ENCODE results near the gene LINC00237.

The LINC00237 gene

GRCh38 chr20:21067255-21067654, 38.9 kb downstream of the LINC00237 start:
- Histone ChIP-seq H3K4me1 (ENCODE audit: low read length) (no peaks in the 10 kb centered on the region), H3K4me3 (ENCODE audit: low read length) (no peak overlapping the region), H4K20me1 (ENCODE audit: insufficient read depth, low read length) (no peaks in the 10 kb centered on the region), H3K9me3 (ENCODE audit: insufficient read depth, low read length) (no peaks in the 10 kb centered on the region), H3K36me3 (replicated peaks; ENCODE audit: low read depth, low read length) (no peaks in the 10 kb centered on the region), H2AFZ (ENCODE audit: low read depth, low read length) (no peak overlapping the region), H3K27ac (ENCODE audit: low read length) (no peak overlapping the region), H3K9ac (ENCODE audit: low read length) (no peak overlapping the region), H3K79me2 (ENCODE audit: low read length) (no peaks in the 10 kb centered on the region), H3K4me2 (ENCODE audit: low read length) (no peak overlapping the region), H3K27me3 (ENCODE audit: low read depth, low read length) (peaks cover 27% of the 10 kb centered on the region)
- no peak for TF ChIP-seq CTCF (IDR thresholded peaks at IDR 0.05; ENCODE audit: low read depth, low read length)
- TF ChIP-seq EZH2phosphoT487 (IDR thresholded peaks at IDR 0.05; ENCODE audit: low read depth), result no peak

GRCh38 chr20:21064924-21065323, 41.2 kb downstream of the LINC00237 start:
- TF ChIP-seq CTCF (IDR thresholded peaks at IDR 0.05; ENCODE audit: low read depth, low read length), result no peak
- TF ChIP-seq EZH2phosphoT487 (IDR thresholded peaks at IDR 0.05; ENCODE audit: low read depth), result no peak
- H3K27ac ChIP-seq (ENCODE audit: low read length), result no peak overlapping the region
- no peak overlapping the region for H3K4me2 ChIP-seq (ENCODE audit: low read length)

GRCh38 chr20:21063276-21063675, 42.9 kb downstream of the LINC00237 start:
- Histone ChIP-seq H3K4me3 (ENCODE audit: low read length) (no peak overlapping the region), H3K36me3 (replicated peaks; ENCODE audit: low read depth, low read length) (no peaks in the 10 kb centered on the region), H4K20me1 (ENCODE audit: insufficient read depth, low read length) (no peaks in the 10 kb centered on the region), H3K9ac (ENCODE audit: low read length) (no peak overlapping the region), H2AFZ (ENCODE audit: low read depth, low read length) (no peak overlapping the region), H3K27ac (ENCODE audit: low read length) (no peak overlapping the region), H3K27me3 (ENCODE audit: low read depth, low read length) (peaks cover 26% of the 10 kb centered on the region), H3K9me3 (ENCODE audit: insufficient read depth, low read length) (no peaks in the 10 kb centered on the region), H3K79me2 (ENCODE audit: low read length) (no peaks in the 10 kb centered on the region), H3K4me2 (ENCODE audit: low read length) (no peak overlapping the region), H3K4me1 (ENCODE audit: low read length) (no peaks in the 10 kb centered on the region)
- no peak for TF ChIP-seq EZH2phosphoT487 (IDR thresholded peaks at IDR 0.05; ENCODE audit: low read depth)
- no peak for TF ChIP-seq CTCF (IDR thresholded peaks at IDR 0.05; ENCODE audit: low read depth, low read length)

More at GRCh38 chr20:21064924-21065323, 41.2 kb downstream of the LINC00237 start:
- Histone ChIP-seq H3K4me1 (ENCODE audit: low read length) (no peaks in the 10 kb centered on the region), H3K79me2 (ENCODE audit: low read length) (no peaks in the 10 kb centered on the region), H3K4me3 (ENCODE audit: low read length) (no peak overlapping the region), H3K9me3 (ENCODE audit: insufficient read depth, low read length) (no peaks in the 10 kb centered on the region), H3K9ac (ENCODE audit: low read length) (no peak overlapping the region), H3K27me3 (ENCODE audit: low read depth, low read length) (peaks cover 24% of the 10 kb centered on the region), H3K36me3 (replicated peaks; ENCODE audit: low read depth, low read length) (no peaks in the 10 kb centered on the region), H2AFZ (ENCODE audit: low read depth, low read length) (no peak overlapping the region), H4K20me1 (ENCODE audit: insufficient read depth, low read length) (no peaks in the 10 kb centered on the region)

- Histone ChIP-seq H3K9me3 (ENCODE audit: insufficient read depth, low read length) (no peaks in the 10 kb centered on the region), H3K4me1 (ENCODE audit: low read length) (no peaks in the 10 kb centered on the region), H3K27ac (ENCODE audit: low read length) (no peak overlapping the region), H4K20me1 (ENCODE audit: insufficient read depth, low read length) (no peaks in the 10 kb centered on the region), H3K36me3 (replicated peaks; ENCODE audit: low read depth, low read length) (no peaks in the 10 kb centered on the region), H3K9ac (ENCODE audit: low read length) (no peak overlapping the region), H3K27me3 (ENCODE audit: low read depth, low read length) (peaks cover 30% of the 10 kb centered on the region), H2AFZ (ENCODE audit: low read depth, low read length) (no peak overlapping the region), H3K79me2 (ENCODE audit: low read length) (no peaks in the 10 kb centered on the region), H3K4me3 (ENCODE audit: low read length) (no peak overlapping the region), H3K4me2 (ENCODE audit: low read length) (no peak overlapping the region)
- TF ChIP-seq EZH2phosphoT487 (IDR thresholded peaks at IDR 0.05; ENCODE audit: low read depth), result no peak
- TF ChIP-seq CTCF (IDR thresholded peaks at IDR 0.05; ENCODE audit: low read depth, low read length), result no peak; the same call in 1 of the 2 replicates
These were observed 53.0 kb downstream of the LINC00237 start for GRCh38 chr20:21053002-21053762.

All from OCI-LY3 (cell line).